ENCODE results near the gene KLK13. TPM values are rescaled to one million over a fixed set of nuclear protein-coding genes. Genes with fewer than 3 reads are reported as not detected.

KLK13 gene
- polyA plus RNA-seq, 3 donors = not detected

GRCh38 chr19:51108805-51109146 lies 43.9 kb upstream of the KLK13 start:
- H3K4me1 ChIP-seq (ENCODE audit: control insufficient read depth in 1 of 2, insufficient read depth in 2 of 2, low read length in 2 of 2) = peaks cover 34 to 44% of the 10 kb centered on the region in 2 donors
- H3K9me3 Mint-ChIP-seq = peaks cover 0 to 1% (median 0%) of the 10 kb centered on the region in 7 donors

More at GRCh38 chr19:51108805-51109146, 43.9 kb upstream of the KLK13 start:
- peak overlapping the region; percentile 31 to 78 for H3K27ac ChIP-seq (ENCODE audit: low read depth in 1 of 2, low read length in 2 of 2)
- no peaks in the 10 kb centered on the region for H3K27me3 ChIP-seq (ENCODE audit: control insufficient read depth in 2 of 2, insufficient read depth in 2 of 2, low read length in 2 of 2)
- peaks cover 12% of the 10 kb centered on the region for H4K20me1 ChIP-seq (ENCODE audit: insufficient read depth, low read length)
- peak overlapping the region; percentile 84 for H2AFZ ChIP-seq (ENCODE audit: insufficient read depth, low read depth, low read length, poor library complexity, severe bottlenecking)
- H3K4me3 Mint-ChIP-seq = peak overlapping the region; percentile 94 to 99
- H3K4me1 Mint-ChIP-seq = peaks cover 38% of the 10 kb centered on the region
- peak overlapping the region; percentile 42 to 84 (median 84) for H3K4me3 ChIP-seq (replicated peaks in 1 of 3; ENCODE audit: low read depth in 2 of 3, low read length in 3 of 3)
- peak overlapping the region; percentile 84 to 99 (median 98) for H3K27ac Mint-ChIP-seq
- peaks cover 40% of the 10 kb centered on the region for H3K79me2 ChIP-seq (ENCODE audit: insufficient read depth, low read length)
- no peaks in the 10 kb centered on the region for H3K9me3 ChIP-seq (replicated peaks in 1 of 2; ENCODE audit: control insufficient read depth in 1 of 2, insufficient read depth in 1 of 2, low read length in 2 of 2)
- peaks cover 16 to 18% of the 10 kb centered on the region in 2 donors for H3K36me3 Mint-ChIP-seq
- H3K36me3 ChIP-seq (replicated peaks in 1 of 2; ENCODE audit: control insufficient read depth in 1 of 2, insufficient read depth in 2 of 2, low read length in 2 of 2) = peaks cover 6 to 16% of the 10 kb centered on the region in 2 donors
- TF ChIP-seq CTCF (IDR thresholded peaks at IDR 0.05) = no peak
- intact Hi-C loops (cut with micrococcal nuclease) = loop anchor here (5.0 to 10.0 kb wide), 2 partner anchors 39 to 486 kb away; no protein-coding TSS in a partner anchor
- H3K4me2 ChIP-seq (replicated peaks; ENCODE audit: extremely low read depth, low read length, poor library complexity, severe bottlenecking) = peak overlapping the region; percentile 88
- WGBS (ENCODE audit: insufficient coverage) = 0% methylated on average over 11 of the region's 15 CpGs
- peaks cover 2 to 4% (median 2%) of the 10 kb centered on the region in 3 donors for H3K27me3 Mint-ChIP-seq (ENCODE audit: low read depth in 3 of 3)
- no peak for DNase-seq
- no peak overlapping the region for H3K9ac ChIP-seq (ENCODE audit: insufficient read depth, low read length, poor library complexity, severe bottlenecking)
